GM04504 (cell line): ENCODE results near the gene CIBAR2.
"Not testable (repeated sequence)": the region's sequence is repeated elsewhere in the genome, so short reads cannot be mapped to it uniquely, and the experiment has no call there.

ENCODE experiments used
- DNase-seq: peaks from one replicate; pipeline ENCODE4 v3.0.0-alpha.2; 2012; ENCODE audit warnings: low read depth

Gene CIBAR2

DNA sequence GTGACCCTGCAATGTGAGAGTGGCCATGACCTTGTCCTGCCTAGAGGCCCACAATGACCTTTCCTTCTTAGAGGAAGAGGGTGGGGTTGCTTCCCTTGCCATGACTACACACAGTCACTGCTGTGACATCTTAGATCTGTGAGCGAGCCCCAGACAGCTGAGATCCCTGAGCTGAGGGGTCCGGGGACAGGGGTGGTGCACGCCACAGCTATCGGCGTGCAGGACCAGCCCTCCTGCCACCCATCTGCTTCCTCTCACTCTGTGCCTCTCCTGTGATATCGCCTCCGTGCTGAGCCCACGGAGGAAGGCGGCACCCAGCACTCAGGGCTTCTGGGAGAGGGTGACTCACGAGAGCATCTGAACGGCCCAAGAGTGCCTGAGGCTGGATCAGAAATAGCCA is 49.4 kb downstream of the CIBAR2 start:
- no peak for DNase-seq

DNA sequence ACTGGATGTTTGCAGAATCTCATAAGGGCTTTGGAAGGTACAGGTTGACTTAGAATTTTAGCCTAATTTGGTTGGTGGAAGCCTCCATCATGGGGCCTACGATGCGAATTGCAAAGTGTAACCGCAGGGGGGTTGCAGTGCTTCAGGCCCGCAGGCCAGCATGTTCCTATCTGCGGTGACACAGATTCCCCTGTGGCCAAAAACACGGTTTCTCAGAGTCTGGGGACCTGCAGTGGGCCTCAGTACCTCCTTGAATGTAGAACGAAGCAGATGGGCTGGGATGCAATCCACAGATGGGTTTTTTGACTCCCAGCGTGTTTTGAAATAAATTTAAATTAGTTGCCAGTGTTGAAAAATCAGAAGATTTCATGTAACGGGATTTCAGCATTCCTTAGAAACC is 49.9 kb downstream of the CIBAR2 start:
- no peak for DNase-seq

DNA sequence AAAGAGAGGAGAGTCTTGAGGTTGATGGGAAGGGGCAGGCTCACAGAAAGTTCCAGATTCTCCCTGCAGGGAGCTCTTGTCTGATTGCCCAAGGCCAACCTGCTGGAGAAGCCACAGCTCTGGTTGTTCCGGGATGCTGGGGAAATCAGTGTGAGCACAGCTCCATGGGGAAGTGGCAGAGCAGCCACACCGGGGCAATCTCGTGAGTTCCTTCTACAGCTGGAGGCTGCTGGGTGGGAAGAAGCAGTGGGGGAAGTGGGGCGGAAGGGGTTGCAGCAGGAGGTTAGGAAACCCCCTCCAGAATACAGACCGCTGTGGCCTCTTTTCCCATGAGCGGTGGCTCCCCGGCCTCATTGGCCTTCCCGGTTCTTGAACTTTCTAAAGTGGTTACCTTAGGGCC is 50.7 kb downstream of the CIBAR2 start:
- DNase-seq: no peak

DNA sequence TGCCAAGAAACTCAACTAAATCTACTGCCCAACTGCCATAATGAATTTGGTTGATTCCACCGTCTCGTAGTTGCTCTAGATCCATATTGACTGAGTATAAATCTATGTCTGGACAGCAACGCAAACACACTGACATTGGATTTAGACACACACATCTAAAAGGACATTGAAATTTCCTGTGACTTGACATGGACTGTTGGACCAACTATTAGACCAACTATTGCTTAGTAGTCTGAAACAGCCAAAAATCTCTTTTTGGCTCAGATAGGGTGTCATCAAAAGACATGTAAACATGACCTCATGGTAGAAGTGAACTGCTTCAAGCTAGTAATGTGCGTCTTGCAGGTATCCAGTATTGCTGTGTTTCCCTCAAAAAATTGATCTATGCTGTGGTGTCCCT is 53.4 kb downstream of the CIBAR2 start:
- DNase-seq: no peak

DNA sequence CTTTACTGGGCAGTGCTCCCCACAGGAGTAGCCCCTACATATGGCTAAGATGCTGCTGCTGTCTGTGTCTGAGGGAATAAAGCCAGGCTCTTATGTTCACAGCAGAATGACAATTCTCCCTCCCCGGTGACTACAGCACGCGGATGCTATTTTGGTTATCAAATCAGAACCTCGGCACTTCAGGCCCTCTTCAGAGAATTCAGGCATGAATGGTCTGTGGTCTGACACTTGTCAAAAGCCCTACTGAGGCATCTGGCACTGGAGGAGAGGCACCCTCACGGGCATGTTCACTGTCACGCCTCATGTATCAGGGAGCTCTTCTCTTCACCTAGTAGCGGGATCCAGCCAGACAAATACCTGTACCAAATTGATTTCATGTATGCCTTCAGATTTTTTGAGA is 54.3 kb downstream of the CIBAR2 start:
- no peak for DNase-seq

DNA sequence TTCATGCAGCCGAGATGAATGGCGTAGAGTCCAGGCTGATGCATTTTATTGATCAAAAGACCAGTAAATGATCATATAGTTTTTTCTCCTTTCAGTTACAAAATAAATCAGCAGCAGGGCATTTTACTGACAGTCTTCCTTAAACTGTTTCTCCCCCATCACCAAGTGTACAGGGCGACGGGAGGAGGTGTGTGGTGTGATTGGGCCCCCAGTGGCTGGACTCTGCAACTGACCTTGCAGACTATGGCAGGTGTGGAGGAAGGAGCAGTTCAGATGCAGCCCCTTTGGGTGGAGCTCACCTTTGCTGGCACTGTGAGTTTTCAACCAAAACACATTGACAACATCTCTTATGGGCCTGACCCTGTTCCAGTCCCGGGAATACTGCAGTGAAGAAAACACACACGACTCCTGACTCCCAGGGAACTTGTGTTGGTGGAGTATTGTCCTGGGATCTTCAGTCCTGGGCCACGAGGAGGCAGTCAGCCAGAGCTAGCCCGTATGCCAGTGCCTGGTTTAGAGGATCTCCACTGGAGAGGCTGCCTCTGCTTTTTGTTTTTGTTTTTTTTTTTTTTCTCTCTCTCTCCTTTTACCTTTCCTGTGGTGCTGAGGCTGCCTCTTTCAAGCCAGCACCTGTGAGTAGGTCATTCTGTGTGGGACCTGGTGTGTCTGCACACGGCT is 54.9 kb downstream of the CIBAR2 start:
- no peak for DNase-seq

DNA sequence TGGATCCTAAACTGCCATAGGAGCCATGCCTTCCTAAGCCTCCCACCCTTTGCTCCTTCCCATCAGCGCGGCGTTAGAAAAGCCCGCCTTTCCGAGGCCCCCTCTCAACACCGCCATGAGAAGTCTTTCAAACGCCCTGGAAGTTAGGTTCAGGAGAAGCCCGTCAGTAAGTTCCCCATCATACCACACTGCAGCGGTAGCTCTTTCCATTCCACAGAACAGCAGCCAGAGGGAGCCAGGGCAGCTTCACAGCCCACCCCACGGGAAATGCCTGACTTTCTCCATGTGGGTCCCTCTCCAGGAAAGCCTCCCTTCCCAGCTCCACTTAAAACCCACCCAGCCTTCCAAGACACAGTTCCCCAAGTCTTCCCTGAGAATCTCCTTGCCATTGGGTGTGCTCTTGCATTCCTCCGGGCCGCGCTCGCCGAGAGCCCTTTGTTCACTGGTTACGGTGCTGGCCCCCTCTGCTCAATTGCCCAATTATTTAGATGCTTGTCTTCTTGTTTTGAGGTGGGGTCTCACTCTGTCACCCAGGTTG is 56.0 kb downstream of the CIBAR2 start:
- DNase-seq: no peak

DNA sequence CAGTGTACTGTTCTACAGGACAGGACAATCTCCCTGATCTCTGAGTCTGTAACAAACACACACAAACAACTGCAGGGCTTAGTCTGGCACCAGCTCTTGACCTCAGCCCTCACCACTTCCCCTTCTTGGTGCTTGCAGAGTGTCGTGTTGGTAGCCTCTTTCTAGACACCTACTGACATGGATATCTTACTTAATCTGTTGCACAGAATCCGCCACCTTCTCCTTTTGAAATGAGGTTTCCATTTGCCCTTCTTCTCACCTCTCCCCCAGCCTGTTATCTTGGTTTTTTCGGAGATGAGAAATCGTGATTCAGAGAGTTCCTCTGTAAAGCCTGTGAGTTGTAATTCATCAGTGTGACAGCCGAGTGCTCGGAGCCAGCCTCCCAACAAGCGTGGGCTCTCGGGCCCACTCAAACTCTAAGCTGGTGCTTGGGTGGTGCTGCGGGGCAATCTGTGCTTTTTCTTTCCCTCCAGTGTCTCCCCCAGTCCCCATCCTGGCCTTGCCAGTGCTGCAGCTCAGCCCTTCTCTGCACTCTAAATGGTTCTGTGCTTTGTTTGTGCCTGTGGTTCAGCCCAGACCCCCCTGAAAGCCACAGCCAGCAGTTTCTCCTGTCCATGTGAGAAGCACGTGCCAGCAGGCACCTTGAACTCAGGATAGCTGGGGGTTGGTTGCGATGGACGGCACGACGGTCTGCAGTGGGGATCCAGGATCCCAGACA is 56.6 kb downstream of the CIBAR2 start:
- peak; percentile 19 for DNase-seq

DNA sequence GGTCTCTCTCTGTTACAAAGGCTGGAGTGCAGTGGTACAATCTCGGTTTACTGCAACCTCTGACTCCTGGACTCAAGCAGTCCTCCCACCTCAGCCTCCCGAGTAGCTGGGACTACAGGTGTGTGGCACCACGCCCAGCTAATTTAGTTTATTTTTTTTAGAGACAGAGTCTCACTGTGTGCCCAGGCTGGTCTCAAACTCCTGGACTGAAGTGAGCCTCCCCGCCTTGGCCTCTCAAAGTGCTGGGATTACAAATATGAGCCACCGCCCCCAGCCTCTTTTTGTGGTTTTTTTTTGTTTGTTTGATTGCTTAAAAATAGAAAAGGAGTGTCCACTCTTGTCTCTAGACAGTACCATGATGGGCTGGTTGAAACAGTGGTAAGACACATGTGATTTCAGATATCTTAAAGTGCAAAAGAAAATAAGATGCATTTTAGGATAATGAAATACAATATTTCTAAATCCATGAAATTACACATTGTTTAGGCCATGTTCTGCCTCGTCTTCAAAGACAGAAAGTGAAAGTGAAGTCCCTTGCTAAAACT is 57.3 kb downstream of the CIBAR2 start:
- no peak for DNase-seq

DNA sequence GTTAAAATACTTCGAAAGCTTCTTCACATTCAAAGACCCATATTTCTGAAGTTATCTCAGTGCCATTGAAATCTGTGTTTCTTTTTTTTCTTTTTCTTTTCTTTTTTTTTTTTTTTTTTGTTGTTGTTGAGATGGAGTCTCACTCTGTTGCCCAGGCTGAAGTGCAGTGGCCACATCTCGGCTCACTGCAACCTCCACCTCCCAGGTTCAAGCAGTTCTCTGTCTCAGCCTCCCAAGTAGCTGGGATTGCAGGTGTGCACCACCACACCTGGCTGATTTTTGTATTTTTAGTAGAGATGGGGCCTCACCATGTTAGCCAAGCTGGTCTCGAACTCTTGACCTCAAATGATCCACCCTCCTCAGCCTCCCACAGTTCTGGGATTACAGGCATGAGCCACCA is 58.0 kb downstream of the CIBAR2 start:
- DNase-seq: not testable (repeated sequence)

DNA sequence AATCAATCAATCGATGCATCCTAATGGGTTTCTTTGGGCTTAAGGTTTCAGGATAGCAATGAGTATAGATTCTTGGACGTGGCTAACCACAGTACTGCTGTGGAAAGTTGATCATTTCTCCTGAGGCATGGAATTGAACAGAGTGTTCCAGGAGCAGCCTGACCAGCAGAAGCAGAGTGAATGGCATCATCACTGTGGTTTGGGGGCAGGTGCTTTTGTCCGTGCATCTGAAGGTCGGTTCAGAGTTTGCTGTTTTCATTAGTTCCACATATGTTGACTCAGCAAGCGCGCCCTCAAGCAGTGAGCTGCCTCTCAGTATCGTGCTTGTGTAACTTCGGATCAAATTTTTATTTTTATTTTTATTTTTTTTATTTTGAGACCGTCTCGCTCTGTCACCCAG is 59.7 kb downstream of the CIBAR2 start:
- DNase-seq: no peak

DNA sequence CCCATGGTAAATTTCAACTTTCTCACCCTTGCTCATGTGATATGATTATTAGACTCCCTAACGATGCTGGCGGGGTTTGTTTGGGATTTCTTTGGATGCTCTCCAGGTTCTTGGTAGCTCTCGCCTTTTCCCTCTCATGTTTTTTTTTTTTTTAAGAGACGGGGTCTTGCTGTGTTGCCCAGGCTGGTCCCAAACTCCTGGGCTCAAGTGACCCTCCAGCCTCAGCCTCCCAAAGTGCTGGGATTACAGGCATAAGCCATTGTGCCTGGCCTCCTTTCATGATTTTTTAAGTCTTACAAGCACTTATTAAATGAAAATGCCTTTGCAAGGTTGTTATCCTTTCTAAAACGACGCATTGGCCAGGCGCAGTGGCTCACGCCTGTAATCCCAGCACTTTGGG is 60.6 kb downstream of the CIBAR2 start:
- DNase-seq: no peak

DNA sequence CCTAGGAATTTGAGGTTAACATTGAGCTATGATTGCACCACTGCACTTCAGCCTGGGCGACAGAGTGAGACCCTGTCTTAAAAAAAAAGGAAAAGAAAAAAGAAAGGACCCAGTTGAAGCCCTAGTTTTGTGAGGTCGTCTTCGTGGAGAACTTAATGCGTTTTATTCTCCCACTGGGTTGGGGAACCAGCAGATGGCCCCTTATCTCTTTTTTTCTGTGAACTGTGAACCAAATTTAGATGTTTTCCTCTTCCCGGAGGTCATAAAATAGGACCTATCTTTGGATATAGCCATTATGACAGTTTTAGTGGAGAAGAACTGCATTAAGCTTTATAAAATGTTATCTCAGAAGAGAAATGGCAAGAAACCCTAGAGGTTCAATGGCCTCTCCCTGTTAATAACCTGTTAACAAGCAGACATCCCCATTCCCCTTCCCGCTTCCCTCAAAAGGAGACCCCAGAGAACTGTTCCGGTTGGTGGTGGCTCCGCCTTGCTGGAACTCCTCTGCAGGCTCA is 61.1 kb downstream of the CIBAR2 start:
- no peak for DNase-seq

DNA sequence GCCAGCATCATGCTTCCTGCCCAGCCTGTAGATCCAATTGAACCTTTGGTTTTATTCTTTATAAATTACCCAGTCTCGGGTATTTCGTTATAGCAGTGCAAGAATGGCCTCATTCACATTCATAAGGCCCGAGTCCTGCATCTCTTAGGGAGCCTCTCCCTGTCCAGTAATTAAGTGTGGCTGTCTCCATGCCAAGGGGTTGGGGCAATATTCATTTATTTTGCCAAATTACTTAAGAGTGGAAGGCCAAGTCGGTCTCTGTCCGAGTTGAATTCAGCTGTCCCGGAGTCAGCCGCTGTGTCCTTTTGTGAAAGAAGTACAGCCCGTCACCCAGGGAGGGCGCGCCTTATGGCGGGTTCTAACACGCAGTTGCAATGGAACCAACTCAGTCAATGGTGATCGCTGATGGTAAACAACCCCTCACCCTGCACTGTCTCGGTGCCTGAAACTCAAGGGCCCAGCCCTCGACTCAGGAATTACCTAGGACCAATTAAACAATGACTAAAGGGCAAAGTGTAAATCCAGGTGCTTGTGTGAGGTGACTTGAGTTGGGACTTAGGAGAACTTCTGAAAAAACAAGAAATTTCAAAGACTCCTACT is 62.5 kb downstream of the CIBAR2 start:
- no peak for DNase-seq

DNA sequence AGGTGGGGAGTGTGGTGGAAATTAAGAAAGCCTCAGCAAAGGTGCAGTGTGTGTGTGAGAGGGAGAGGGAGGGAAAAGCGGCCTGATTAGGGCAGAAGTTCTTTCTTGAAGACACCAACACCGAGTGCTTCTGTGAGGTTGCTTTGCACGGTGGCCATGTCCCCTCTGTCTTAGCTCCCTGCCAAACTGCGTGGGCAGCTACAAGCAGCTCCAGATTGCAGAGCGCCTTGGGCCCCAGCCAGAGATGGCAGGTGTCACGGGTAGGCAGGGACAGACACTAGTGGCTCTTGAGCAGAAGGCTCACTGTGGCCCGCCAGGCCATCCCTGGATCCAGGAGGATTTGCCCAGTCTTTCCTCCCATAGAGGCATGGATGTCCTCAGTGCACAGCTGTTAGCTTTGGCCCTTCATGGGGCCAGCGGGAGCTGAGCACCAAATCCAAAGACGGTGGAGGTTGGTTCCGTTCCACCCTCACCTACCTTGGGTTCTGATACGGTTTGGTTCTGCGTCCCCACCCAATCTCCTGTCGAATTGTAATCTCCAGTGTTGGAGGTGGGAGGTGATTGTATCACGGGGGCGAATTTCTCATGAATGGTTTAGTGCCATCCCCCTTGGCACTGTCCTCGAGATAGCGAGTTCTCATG is 63.2 kb downstream of the CIBAR2 start:
- DNase-seq: no peak
